GM12891 (cell line): Measurements from ENCODE around the gene NINJ1.

Experiments used
- PAX5 ChIP-seq: IDR thresholded peaks from 2 replicates; pipeline ENCODE4 v1.6.1; 2011; ENCODE audit warnings: low read length, moderate library complexity, mild to moderate bottlenecking; ENCODE audit not compliant: insufficient read depth, severe bottlenecking
- POLR2A ChIP-seq: IDR thresholded peaks from 2 replicates; pipeline ENCODE4 v1.6.1; 2011; ENCODE audit warnings: low read depth, low read length, control low read depth
- POLR2AphosphoS5 ChIP-seq: IDR thresholded peaks from 2 replicates; pipeline ENCODE4 v1.6.1; 2011; ENCODE audit warnings: low read depth, low read length, control low read depth
- SPI1 ChIP-seq: IDR thresholded peaks from 2 replicates; pipeline ENCODE4 v1.6.1; 2011; ENCODE audit warnings: low read depth, low read length, control low read depth
- TAF1 ChIP-seq: IDR thresholded peaks from 2 replicates; pipeline ENCODE4 v1.6.1; 2011; ENCODE audit warnings: low read depth, low read length, control low read depth

GRCh38 chr9:93108291-93109041, 25.6 kb downstream of the NINJ1 start:
- TF ChIP-seq POLR2A (no peak), POLR2AphosphoS5 (no peak), PAX5 (no peak), TAF1 (no peak), SPI1 (no peak)
